Spinal cord (tissue), 10 donors: ENCODE data around the gene MET. TPM values are rescaled to one million over a fixed set of nuclear protein-coding genes. Genes with fewer than 3 reads are reported as not detected.
"Not testable (repeated sequence)": the region's sequence is repeated elsewhere in the genome, so short reads cannot be mapped to it uniquely, and the experiment has no call there.

ENCODE experiments used
- DNase-seq, 6 donors: peaks; one replicate each; pipeline versions ENCODE4 v3.0.0 to v3.0.0-alpha.2; 2013 to 2015; ENCODE audit warnings: low spot score in 6 of 6, low read depth in 4 of 6
- H3K27ac ChIP-seq: one replicate; pipeline ENCODE4 v1.5.1; 2013; ENCODE audit warnings: low read depth, low read length, control low read depth
- H3K27me3 ChIP-seq: one replicate; pipeline ENCODE4 v1.6.1; 2013; ENCODE audit warnings: low read length; ENCODE audit not compliant: control insufficient read depth, insufficient read depth
- H3K36me3 ChIP-seq: one replicate; pipeline ENCODE4 v1.6.1; 2013; ENCODE audit warnings: low read length; ENCODE audit not compliant: control insufficient read depth, insufficient read depth
- H3K4me1 ChIP-seq: one replicate; pipeline ENCODE4 v1.6.1; 2013; ENCODE audit warnings: low read length; ENCODE audit not compliant: control insufficient read depth, insufficient read depth
- H3K4me3 ChIP-seq: one replicate; pipeline ENCODE4 v1.5.1; 2013; ENCODE audit warnings: low read depth, low read length, control low read depth
- H3K9me3 ChIP-seq: one replicate; pipeline ENCODE4 v1.6.1; 2013; ENCODE audit warnings: low read length; ENCODE audit not compliant: control insufficient read depth, insufficient read depth
- WGBS: methylation state at CpG from one replicate; pipeline ENCODE4 v1.1.5; 2013; ENCODE audit warnings: missing lambda C conversion rate; ENCODE audit not compliant: insufficient coverage; 5-methylcytosine and 5-hydroxymethylcytosine counted together
- polyA plus RNA-seq, 2 donors: library from polyadenylated mRNA; unstranded; fragments of 120-200 nt; gene quantifications; one replicate each; pipeline ENCODE4 v1.2.1, GENCODE V29; 2013; ENCODE audit not compliant: insufficient read length in 2 of 2
- total RNA-seq, 2 donors: library from RNA; depleted of rRNA in 1 of 2; stranded (reverse); fragments of 120-200 nt in 1 of 2; fragments of >200 nt in 1 of 2; gene quantifications; one replicate each; pipeline versions ENCODE4 v1.2.3 to v1.2.4, GENCODE V29; 2013 to 2014
- donor health status: healthy.

MET gene
- total and polyA plus RNA-seq, 4 donors, result 2.4 to 27.8 (median 10.0) TPM

- Histone ChIP-seq H3K9me3 (no peaks in the 10 kb centered on the region), H3K27ac (no peak overlapping the region), H3K4me1 (no peaks in the 10 kb centered on the region), H3K36me3 (no peaks in the 10 kb centered on the region), H3K4me3 (no peak overlapping the region), H3K27me3 (no peaks in the 10 kb centered on the region)
- DNase-seq, result no peak
These were observed 43.1 kb downstream of the MET start for GRCh38 chr7:116715077-116715476.

DNA sequence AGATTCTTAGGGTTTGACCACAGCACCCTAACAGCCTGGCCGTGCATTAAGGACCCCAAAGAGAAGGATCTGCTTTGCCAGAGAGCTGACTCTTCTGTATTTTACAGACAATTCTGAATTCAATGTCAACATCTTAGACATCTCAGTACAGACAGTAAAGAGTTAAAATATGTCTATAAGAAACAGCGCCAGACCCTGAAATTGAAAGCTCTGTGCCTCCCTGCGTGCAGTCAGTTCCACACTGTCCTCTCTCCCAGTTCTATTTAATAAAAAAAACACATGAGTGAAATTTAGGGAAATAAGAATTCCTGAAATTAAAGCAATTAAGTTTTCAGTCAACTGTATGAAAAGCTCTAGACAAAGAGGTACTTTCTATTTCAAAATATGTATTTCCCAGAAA lies 45.1 kb downstream of the MET start:
- H3K9me3 ChIP-seq, result no peaks in the 10 kb centered on the region
- WGBS, result 100% methylated on average over 1 of the region's 3 CpGs

GRCh38 chr7:116723959-116724529 lies 52.0 kb downstream of the MET start:
- H3K27me3 ChIP-seq, H3K36me3 ChIP-seq, H3K4me3 ChIP-seq, H3K27ac ChIP-seq, H3K9me3 ChIP-seq, DNase-seq, H3K4me1 ChIP-seq: not testable (repeated sequence)
- WGBS, result no CpG with 5 or more reads among the region's 31 CpGs

More for the DNA sequence above, 45.1 kb downstream of the MET start:
- H3K4me3 ChIP-seq, result no peak overlapping the region
- H3K4me1 ChIP-seq, result no peaks in the 10 kb centered on the region
- DNase-seq, result no peak
- no peaks in the 10 kb centered on the region for H3K27me3 ChIP-seq
- no peak overlapping the region for H3K27ac ChIP-seq
- H3K36me3 ChIP-seq, result no peaks in the 10 kb centered on the region

GRCh38 chr7:116724560-116725231 lies 52.7 kb downstream of the MET start:
- no peak for DNase-seq
- whole genome bisulfite sequencing, result 100% methylated on average over 3 of the region's 5 CpGs
- Histone ChIP-seq H3K36me3 (no peaks in the 10 kb centered on the region), H3K4me3 (no peak overlapping the region), H3K9me3 (no peaks in the 10 kb centered on the region), H3K4me1 (no peaks in the 10 kb centered on the region), H3K27ac (no peak overlapping the region), H3K27me3 (no peaks in the 10 kb centered on the region)

DNA sequence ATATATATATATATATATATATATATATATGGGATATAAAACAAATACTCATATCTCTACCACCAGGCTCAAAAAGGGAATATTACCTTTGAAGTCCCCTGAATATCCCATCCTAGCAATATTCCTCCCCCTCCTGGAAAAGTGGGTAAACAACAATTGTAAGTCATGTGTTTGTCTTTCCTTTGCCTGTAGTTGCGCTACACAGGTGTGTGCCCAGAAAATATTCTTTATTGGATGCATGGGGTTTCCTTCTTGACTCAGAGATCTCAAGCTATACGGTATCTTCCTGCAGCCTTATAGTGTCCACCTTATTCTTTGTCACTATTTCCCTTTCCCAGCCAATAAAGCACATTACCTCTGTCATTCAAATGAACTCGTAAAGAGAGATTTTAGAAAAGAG lies 54.2 kb downstream of the MET start:
- Histone ChIP-seq H3K4me1 (no peaks in the 10 kb centered on the region), H3K36me3 (no peaks in the 10 kb centered on the region), H3K27ac (no peak overlapping the region), H3K9me3 (no peaks in the 10 kb centered on the region), H3K27me3 (no peaks in the 10 kb centered on the region), H3K4me3 (no peak overlapping the region)
- no peak for DNase-seq
- WGBS, result 100% methylated on average over 2 of the region's 3 CpGs

GRCh38 chr7:116726713-116727431 lies 54.9 kb downstream of the MET start:
- Histone ChIP-seq H3K9me3 (no peaks in the 10 kb centered on the region), H3K4me1 (no peaks in the 10 kb centered on the region), H3K4me3 (no peak overlapping the region), H3K27ac (no peak overlapping the region), H3K36me3 (no peaks in the 10 kb centered on the region), H3K27me3 (no peaks in the 10 kb centered on the region)
- no peak for DNase-seq
- 74% methylated on average over 3 of the region's 4 CpGs for WGBS

GRCh38 chr7:116727432-116728009 lies 55.5 kb downstream of the MET start:
- H3K27ac ChIP-seq, result no peak overlapping the region
- H3K27me3 ChIP-seq, result no peaks in the 10 kb centered on the region
- H3K4me1 ChIP-seq, result no peaks in the 10 kb centered on the region
- no peak overlapping the region for H3K4me3 ChIP-seq
- 94% methylated on average over 2 of the region's 3 CpGs for WGBS
- no peaks in the 10 kb centered on the region for H3K9me3 ChIP-seq
- H3K36me3 ChIP-seq, result no peaks in the 10 kb centered on the region
- no peak for DNase-seq

DNA sequence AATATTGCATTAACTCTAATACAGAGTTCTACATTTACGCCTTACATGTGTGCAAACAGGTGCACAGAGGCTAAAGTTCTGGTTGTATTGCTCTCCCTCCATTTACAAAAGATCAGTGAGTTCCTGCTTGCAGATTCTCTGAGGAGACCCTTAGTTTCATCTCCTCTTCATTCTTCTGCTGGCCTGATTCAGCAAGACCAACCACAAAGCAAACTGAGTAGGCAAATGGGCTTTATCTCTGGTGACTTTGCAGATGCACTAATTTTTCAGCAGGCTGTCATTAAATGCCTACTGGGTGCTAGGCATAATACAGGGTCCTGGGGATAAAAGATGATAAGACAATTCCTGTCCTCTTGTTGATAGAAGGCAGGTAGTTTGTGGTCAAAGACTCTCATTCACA lies 56.4 kb downstream of the MET start:
- no CpG with 5 or more reads among the region's 1 CpG for WGBS

GRCh38 chr7:116730097-116731022 lies 58.4 kb downstream of the MET start:
- WGBS, result 92% methylated on average over 8 of the region's 9 CpGs
- H3K27me3 ChIP-seq, result no peaks in the 10 kb centered on the region
- H3K27ac ChIP-seq, result no peak overlapping the region
- no peak for DNase-seq
- no peak overlapping the region for H3K4me3 ChIP-seq
- no peaks in the 10 kb centered on the region for H3K36me3 ChIP-seq
- no peaks in the 10 kb centered on the region for H3K4me1 ChIP-seq
- H3K9me3 ChIP-seq, result no peaks in the 10 kb centered on the region

More for the DNA sequence above, 56.4 kb downstream of the MET start:
- Histone ChIP-seq H3K36me3 (no peaks in the 10 kb centered on the region), H3K4me1 (no peaks in the 10 kb centered on the region), H3K9me3 (no peaks in the 10 kb centered on the region), H3K27me3 (no peaks in the 10 kb centered on the region), H3K27ac (no peak overlapping the region), H3K4me3 (no peak overlapping the region)
- DNase-seq, result no peak
